Fibroblast of lung (primary cell): ENCODE results near the gene CDCA7L. TPM values are rescaled to one million over a fixed set of nuclear protein-coding genes. Genes with fewer than 3 reads are reported as not detected.

Source experiments
- DNase-seq, 2 donors: peaks; one replicate each; pipeline versions ENCODE4 v3.0.0 to v3.0.0-alpha.2; 2010; ENCODE audit warnings: low read depth in 2 of 2
- H2AFZ ChIP-seq: 2 replicates; pipeline ENCODE4 v1.5.1; 2012; ENCODE audit warnings: low read length, control low read depth, inconsistent platforms
- H3K27ac ChIP-seq: 2 replicates; pipeline ENCODE4 v1.5.1; 2011; ENCODE audit warnings: low read length, control low read depth; ENCODE audit not compliant: insufficient read depth
- H3K27me3 ChIP-seq: 2 replicates; pipeline ENCODE4 v1.5.1; 2011; ENCODE audit warnings: mild to moderate bottlenecking, low read length; ENCODE audit not compliant: control insufficient read depth, insufficient read depth
- H3K36me3 ChIP-seq: 2 replicates; pipeline ENCODE4 v1.5.1; 2011; ENCODE audit warnings: low read length; ENCODE audit not compliant: control insufficient read depth, insufficient read depth
- H3K4me1 ChIP-seq: 2 replicates; pipeline ENCODE4 v1.5.1; 2011; ENCODE audit warnings: low read length; ENCODE audit not compliant: control insufficient read depth, insufficient read depth; ENCODE audit errors: extremely low read depth
- H3K4me2 ChIP-seq: 2 replicates; pipeline ENCODE4 v1.5.1; 2011; ENCODE audit warnings: low read length, control low read depth; ENCODE audit not compliant: insufficient read depth; ENCODE audit errors: extremely low read depth
- H3K4me3 ChIP-seq, 4 experiments: fragments of 200-600 bp in 1 of 4; sonication (generic) in 1 of 4; replicated peaks in 1 of 4; 2 replicates each; pipeline ENCODE4 v1.5.1; 2011 to 2016; ENCODE audit warnings: low read length in 4 of 4, low read depth in 3 of 4, mild to moderate bottlenecking in 3 of 4, control low read depth in 2 of 4, inconsistent platforms in 1 of 4, mixed read lengths in 1 of 4; ENCODE audit not compliant: insufficient read depth in 1 of 4; ENCODE audit errors: control extremely low read depth in 1 of 4
- H3K79me2 ChIP-seq: 2 replicates; pipeline ENCODE4 v1.5.1; 2012; ENCODE audit warnings: mild to moderate bottlenecking, low read length, inconsistent platforms; ENCODE audit not compliant: control insufficient read depth, insufficient read depth
- H3K9ac ChIP-seq: 2 replicates; pipeline ENCODE4 v1.5.1; 2011; ENCODE audit warnings: mild to moderate bottlenecking, low read length, control low read depth; ENCODE audit not compliant: insufficient read depth
- H3K9me3 ChIP-seq: 2 replicates; pipeline ENCODE4 v1.5.1; 2012; ENCODE audit warnings: low read depth, low read length; ENCODE audit not compliant: control insufficient read depth, insufficient read depth
- H4K20me1 ChIP-seq: 2 replicates; pipeline ENCODE4 v1.5.1; 2011; ENCODE audit warnings: low read length; ENCODE audit not compliant: control insufficient read depth, insufficient read depth; ENCODE audit errors: extremely low read depth
- CTCF ChIP-seq, 2 donors: IDR thresholded peaks in 1 of 2; conservative IDR thresholded peaks in 1 of 2; 1 replicate in 1 of 2; 2 replicates in 1 of 2; pipeline ENCODE4 v1.5.1; 2011 to 2012; ENCODE audit warnings: low read length in 2 of 2, control low read depth in 1 of 2, inconsistent platforms in 1 of 2, low read depth in 1 of 2, mild to moderate bottlenecking in 1 of 2
- EZH2 ChIP-seq: IDR thresholded peaks from 2 replicates; pipeline ENCODE4 v1.5.1; 2012; ENCODE audit warnings: low read length, control low read depth, mild to moderate bottlenecking; ENCODE audit errors: missing control alignments
- polyA plus RNA-seq, 2 donors: library from polyadenylated mRNA; depleted of rRNA in 1 of 2; stranded (reverse) in 1 of 2; unstranded in 1 of 2; fragments of >200 nt; gene quantifications; 2 replicates each; pipeline ENCODE4 v1.2.1, GENCODE V29; 2011 to 2012; ENCODE audit warnings: missing spikeins in 1 of 2
- total RNA-seq: library from RNA; depleted of rRNA; stranded (reverse); fragments of >200 nt; gene quantifications from 2 replicates; pipeline ENCODE4 v1.2.1, GENCODE V29; 2014

CDCA7L gene
- total and polyA plus RNA-seq, 2 donors (not counting 1 experiment from before 2014, with no cell fraction given): 25.3 to 29.1 TPM

GRCh38 chr7:21914671-21915070 lies 31.0 kb downstream of the CDCA7L start:
- Histone ChIP-seq H2AFZ (no peak overlapping the region), H3K79me2 (no peaks in the 10 kb centered on the region), H3K4me3 (no peak overlapping the region), H3K9me3 (no peaks in the 10 kb centered on the region), H3K4me1 (peaks cover 2% of the 10 kb centered on the region), H3K36me3 (no peaks in the 10 kb centered on the region), H3K27ac (no peak overlapping the region), H3K4me2 (no peak overlapping the region), H3K9ac (no peak overlapping the region), H3K27me3 (no peaks in the 10 kb centered on the region), H4K20me1 (no peaks in the 10 kb centered on the region)
- TF ChIP-seq EZH2 (no peak), CTCF (conservative IDR thresholded peaks at IDR 0.05 in 1 of 2, IDR thresholded peaks at IDR 0.05 in 1 of 2; ENCODE audit: low read depth in 1 of 2, low read length in 2 of 2) (no peak)
- DNase-seq: no peak

- no peak overlapping the region for H3K4me2 ChIP-seq
- H3K27me3 ChIP-seq: no peaks in the 10 kb centered on the region
- no peak overlapping the region for H3K27ac ChIP-seq
- H3K9me3 ChIP-seq: no peaks in the 10 kb centered on the region
- H3K79me2 ChIP-seq: no peaks in the 10 kb centered on the region
- no peaks in the 10 kb centered on the region for H3K36me3 ChIP-seq
- H3K4me3 ChIP-seq: no peak overlapping the region
- peaks cover 2% of the 10 kb centered on the region for H3K4me1 ChIP-seq
- H4K20me1 ChIP-seq: no peaks in the 10 kb centered on the region
- H2AFZ ChIP-seq: no peak overlapping the region
- TF ChIP-seq CTCF (conservative IDR thresholded peaks at IDR 0.05 in 1 of 2, IDR thresholded peaks at IDR 0.05 in 1 of 2; ENCODE audit: low read depth in 1 of 2, low read length in 2 of 2): no peak
- no peak for TF ChIP-seq EZH2
- DNase-seq: no peak
- H3K9ac ChIP-seq: no peak overlapping the region
Observed at GRCh38 chr7:21912931-21913780, 32.5 kb downstream of the CDCA7L start.

- Histone ChIP-seq H3K9ac (no peak overlapping the region), H3K4me3 (no peak overlapping the region), H3K36me3 (no peaks in the 10 kb centered on the region), H4K20me1 (no peaks in the 10 kb centered on the region), H2AFZ (no peak overlapping the region), H3K9me3 (no peaks in the 10 kb centered on the region), H3K27me3 (no peaks in the 10 kb centered on the region), H3K79me2 (no peaks in the 10 kb centered on the region), H3K4me2 (no peak overlapping the region), H3K4me1 (peaks cover 2% of the 10 kb centered on the region), H3K27ac (no peak overlapping the region)
- DNase-seq: peak; percentile 46 to 85
- TF ChIP-seq EZH2: no peak
- no peak for TF ChIP-seq CTCF (conservative IDR thresholded peaks at IDR 0.05 in 1 of 2, IDR thresholded peaks at IDR 0.05 in 1 of 2; ENCODE audit: low read depth in 1 of 2, low read length in 2 of 2)
Observed at GRCh38 chr7:21912305-21912704, 33.4 kb downstream of the CDCA7L start.
